Activated CD8-positive, alpha-beta T cell treated with anti-CD3 and anti-CD28 coated beads for 36 hours (primary cell): ENCODE results near the gene ZFP37. TPM values are rescaled to one million over a fixed set of nuclear protein-coding genes. Genes with fewer than 3 reads are reported as not detected.
"Not testable (repeated sequence)": the region's sequence is repeated elsewhere in the genome, so short reads cannot be mapped to it uniquely, and the experiment has no call there.

Experiments
- ATAC-seq: fragments of 200-7000 bp; cut with Tn5 transposase; one replicate; pipeline ENCODE4 v1.10.0; 2021; ENCODE audit warnings: mild to moderate bottlenecking, moderate library complexity
- CTCF ChIA-PET: fragments of 350-600 bp; sonication (Branson Sonifier 250); formaldehyde crosslinking; loops from one replicate; lab custom pipeline; 2021; ENCODE audit warnings: antibody characterized with exemption; lab: Charles Lee
- POLR2A ChIA-PET: fragments of 350-600 bp; sonication (Branson Sonifier 250); formaldehyde crosslinking; loops from one replicate; lab custom pipeline; 2021; ENCODE audit warnings: antibody characterized with exemption; lab: Charles Lee
- DNase-seq: peaks from one replicate; pipeline ENCODE4 v3.0.0-alpha.2; 2020
- H3K27ac Mint-ChIP-seq: one replicate; pipeline ENCODE4 v1.8.0; 2021; ENCODE audit warnings: mild to moderate bottlenecking, mixed read lengths
- H3K27me3 Mint-ChIP-seq: one replicate; pipeline ENCODE4 v1.8.0; 2021; ENCODE audit warnings: mixed read lengths
- H3K36me3 Mint-ChIP-seq: one replicate; pipeline ENCODE4 v1.8.0; 2021; ENCODE audit warnings: low read depth, mixed read lengths
- H3K4me1 Mint-ChIP-seq: one replicate; pipeline ENCODE4 v1.8.0; 2021; ENCODE audit warnings: low read depth, mixed read lengths
- H3K4me3 Mint-ChIP-seq: one replicate; pipeline ENCODE4 v1.8.0; 2021; ENCODE audit warnings: mild to moderate bottlenecking, moderate library complexity, mixed read lengths
- H3K9me3 Mint-ChIP-seq: one replicate; pipeline ENCODE4 v1.8.0; 2021; ENCODE audit warnings: mixed read lengths
- CTCF ChIP-seq: fragments of 200-600 bp; IDR thresholded peaks from one replicate; pipeline ENCODE4 v1.8.0; 2022; ENCODE audit warnings: antibody characterized with exemption, mild to moderate bottlenecking
- intact Hi-C: fragments of 100-400 bp; cut with micrococcal nuclease; formaldehyde crosslinking; loops from one replicate; pipeline ENCODE4 v1.10.0; 2022
- total RNA-seq, 2 experiments: library from RNA; stranded (reverse); gene quantifications; one replicate each; pipeline ENCODE4 v1.2.3, GENCODE V29; 2021

The ZFP37 gene
- total RNA-seq, 2 experiments from 2014 or later, result 1.3 to 1.4 TPM

- intact Hi-C loops, H3K27ac Mint-ChIP-seq, ATAC-seq, H3K4me1 Mint-ChIP-seq: not testable (repeated sequence)
- POLR2A ChIA-PET, result interaction anchor here (0.7 kb wide), 2 partner anchors 12 to 101 kb away, joined by 3 read pairs; no protein-coding TSS in a partner anchor
- peaks cover 14% of the 10 kb centered on the region for H3K36me3 Mint-ChIP-seq
- peak overlapping the region; percentile 9 for H3K4me3 Mint-ChIP-seq
- peaks cover 15% of the 10 kb centered on the region for H3K9me3 Mint-ChIP-seq
- peak; percentile 24 for DNase-seq
- H3K27me3 Mint-ChIP-seq, result peaks cover 14% of the 10 kb centered on the region
- CTCF ChIA-PET, result interaction anchor here (0.6 kb wide), 1 partner anchor 1877 kb away, joined by 3 read pairs; no protein-coding TSS in a partner anchor
Observed at GRCh38 chr9:113059581-113060284, 3.2 kb upstream of the ZFP37 start.

- Mint-ChIP-seq H3K9me3 (peaks cover 15% of the 10 kb centered on the region), H3K36me3 (peaks cover 14% of the 10 kb centered on the region), H3K27ac (no peak overlapping the region), H3K4me1 (no peaks in the 10 kb centered on the region), H3K27me3 (peaks cover 14% of the 10 kb centered on the region), H3K4me3 (no peak overlapping the region)
- DNase-seq, result no peak
- no peak for ATAC-seq
- ChIA-PET POLR2A (no interaction called here), CTCF (no interaction called here)
- intact Hi-C loops, result no loop called here
- TF ChIP-seq CTCF, result no peak
Observed at GRCh38 chr9:113057193-113057592, 669 bp upstream of the ZFP37 start.

DNA sequence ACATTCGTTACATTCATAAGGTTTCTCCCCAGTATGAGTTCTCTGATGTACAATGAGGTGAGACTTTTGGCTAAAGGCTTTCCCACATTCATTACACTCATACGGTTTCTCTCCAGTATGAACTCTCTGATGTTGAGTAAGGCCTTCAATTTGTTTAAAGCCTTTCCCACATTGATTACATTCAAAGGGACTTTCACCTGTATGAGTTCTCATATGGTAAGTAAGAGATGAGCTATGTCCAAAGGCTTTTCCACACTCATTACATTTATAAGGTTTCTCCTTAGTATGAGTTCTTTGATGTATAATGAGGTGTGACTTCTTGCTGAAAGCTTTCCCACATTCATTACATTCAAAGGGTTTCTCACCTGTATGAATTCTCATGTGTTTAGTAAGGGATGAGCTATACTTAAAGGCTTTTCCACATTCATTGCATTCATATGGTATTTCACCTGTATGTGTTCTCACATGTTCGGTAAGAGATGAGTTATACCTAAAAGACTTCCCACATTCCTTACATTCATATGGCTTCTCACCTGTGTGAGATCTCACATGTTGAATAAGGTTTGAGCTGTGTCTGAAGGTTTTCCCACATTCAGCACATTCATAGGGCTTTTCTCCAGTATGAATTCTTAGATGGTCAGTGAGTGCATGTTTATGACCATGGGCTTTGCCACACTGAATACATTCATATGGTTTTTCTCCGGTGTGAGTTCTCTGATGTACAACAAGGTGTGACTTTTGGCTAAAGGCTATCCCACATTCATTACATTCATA lies 13.5 kb downstream of the ZFP37 start:
- DNase-seq (no peak), ATAC-seq (no peak)
- H3K4me3 Mint-ChIP-seq, result no peak overlapping the region
- H3K9me3 Mint-ChIP-seq, result peaks cover 60% of the 10 kb centered on the region
- no peak for TF ChIP-seq CTCF
- no peaks in the 10 kb centered on the region for H3K27me3 Mint-ChIP-seq
- CTCF ChIA-PET, result no interaction called here
- POLR2A ChIA-PET, result interaction anchor here (0.7 kb wide), 1 partner anchor 14 kb away, joined by 3 read pairs; no protein-coding TSS in a partner anchor
- peaks cover 60% of the 10 kb centered on the region for H3K36me3 Mint-ChIP-seq
- no peaks in the 10 kb centered on the region for H3K4me1 Mint-ChIP-seq
- intact Hi-C loops, result no loop called here
- H3K27ac Mint-ChIP-seq, result no peak overlapping the region

DNA sequence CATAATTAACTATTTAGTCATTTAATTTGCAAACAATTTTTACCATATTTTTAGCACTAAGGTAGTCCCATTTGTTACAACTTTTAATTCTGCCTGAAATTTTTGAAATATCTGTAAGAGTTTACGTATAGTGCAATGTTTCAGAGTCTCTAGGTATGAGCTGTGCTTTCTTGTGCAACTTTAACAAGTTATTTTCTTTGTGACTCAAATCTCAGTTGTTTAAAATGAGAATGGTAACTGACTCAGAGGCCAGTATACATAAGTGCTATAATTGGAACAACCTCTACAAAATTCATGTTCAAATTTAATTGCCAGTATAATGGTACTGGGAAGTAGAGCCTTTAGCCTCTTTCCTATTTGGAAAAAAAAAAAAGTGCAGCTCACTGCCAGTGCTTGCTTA lies 30.3 kb downstream of the ZFP37 start:
- Mint-ChIP-seq H3K4me3 (no peak overlapping the region), H3K36me3 (no peaks in the 10 kb centered on the region), H3K27ac (no peak overlapping the region), H3K9me3 (peaks cover 31% of the 10 kb centered on the region), H3K27me3 (peaks cover 3% of the 10 kb centered on the region), H3K4me1 (no peaks in the 10 kb centered on the region)
- CTCF ChIA-PET, result interaction anchor here (0.6 kb wide), 1 partner anchor 47 kb away, joined by 3 read pairs; no protein-coding TSS in a partner anchor
- POLR2A ChIA-PET, result no interaction called here
- TF ChIP-seq CTCF, result no peak
- DNase-seq (no peak), ATAC-seq (no peak)
- intact Hi-C loops, result no loop called here

- ATAC-seq (no peak), DNase-seq (no peak)
- Mint-ChIP-seq H3K36me3 (peaks cover 2% of the 10 kb centered on the region), H3K27ac (no peak overlapping the region), H3K4me3 (no peak overlapping the region), H3K4me1 (no peaks in the 10 kb centered on the region), H3K27me3 (peaks cover 6% of the 10 kb centered on the region), H3K9me3 (peaks cover 37% of the 10 kb centered on the region)
- ChIA-PET CTCF (no interaction called here), POLR2A (no interaction called here)
- intact Hi-C loops, result no loop called here
- no peak for TF ChIP-seq CTCF
Observed at GRCh38 chr9:113018247-113018646, 38.3 kb downstream of the ZFP37 start.
